Occipital lobe (tissue), 2 donors: ENCODE data around the gene UNK. TPM values are rescaled to one million over a fixed set of nuclear protein-coding genes. Genes with fewer than 3 reads are reported as not detected.
"Not testable (repeated sequence)": the region's sequence is repeated elsewhere in the genome, so short reads cannot be mapped to it uniquely, and the experiment has no call there.

ENCODE experiments used
- DNase-seq: peaks from one replicate; lab custom pipeline; 2025; lab: John Stamatoyannopoulos, UW
- total RNA-seq: library from RNA; depleted of rRNA; stranded (reverse); fragments of >200 nt; gene quantifications from one replicate; pipeline ENCODE4 v1.2.3, GENCODE V29; 2014

The UNK gene
- total RNA-seq, 1 donor from 2014 or later = 29.2 TPM

- peak; percentile 29 for DNase-seq
Observed at GRCh38 chr17:75753514-75754377, 30.9 kb upstream of the UNK start.

GRCh38 chr17:75754378-75755204, 30.0 kb upstream of the UNK start:
- no peak for DNase-seq

DNA sequence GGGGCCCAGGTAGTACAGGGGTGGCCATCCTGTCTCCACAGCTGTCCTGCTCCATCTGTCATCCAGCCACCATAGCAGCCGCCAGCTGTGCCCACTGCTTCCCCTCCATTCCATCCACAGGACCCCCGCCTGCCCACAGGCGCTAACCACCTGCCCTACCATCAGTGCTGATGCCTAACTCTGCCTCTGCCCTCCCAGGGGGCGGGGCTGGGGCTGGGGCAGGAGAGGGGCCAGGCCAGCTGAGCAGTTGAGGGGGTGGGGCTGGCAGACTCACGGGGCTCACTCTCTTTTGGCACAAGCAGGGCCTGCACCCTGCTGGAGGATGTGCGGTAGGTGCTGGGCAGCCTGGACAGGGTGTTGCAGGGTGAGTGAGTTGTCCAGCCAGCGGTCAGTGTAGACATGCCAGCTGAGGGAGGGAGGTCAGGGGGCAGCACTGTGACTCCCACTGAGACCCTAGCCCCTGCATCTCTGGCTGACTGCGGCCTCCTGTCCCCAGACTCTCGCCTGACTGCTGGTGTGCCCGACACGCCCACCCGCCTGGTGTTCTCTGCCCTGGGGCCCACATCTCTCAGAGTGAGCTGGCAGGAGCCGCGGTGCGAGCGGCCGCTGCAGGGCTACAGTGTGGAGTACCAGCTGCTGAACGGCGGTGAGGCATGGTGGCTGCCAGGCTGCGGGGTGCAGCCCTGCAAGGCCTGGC, 29.3 kb upstream of the UNK start:
- no peak for DNase-seq

DNA sequence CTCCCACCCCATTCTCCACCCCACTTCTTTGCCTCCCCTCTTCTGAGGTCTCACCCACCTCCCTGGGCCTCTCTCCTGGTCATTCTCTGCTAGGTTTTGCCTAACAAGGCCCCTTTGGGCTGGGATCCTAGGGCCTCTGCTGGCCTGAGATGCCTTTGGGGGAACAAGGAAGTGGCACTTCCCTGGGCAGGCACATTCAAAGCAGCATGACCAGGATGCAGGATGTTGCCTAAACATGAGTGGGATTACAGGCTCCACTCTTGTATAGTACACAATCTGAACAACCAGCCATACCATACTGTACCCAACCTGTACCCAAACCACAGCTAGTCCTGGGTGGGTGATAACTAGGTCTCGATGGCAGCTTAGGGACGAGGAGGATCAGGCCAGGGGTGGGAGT, 28.6 kb upstream of the UNK start:
- DNase-seq = no peak

- DNase-seq = no peak
Observed at GRCh38 chr17:75756451-75757085, 28.0 kb upstream of the UNK start.

DNA sequence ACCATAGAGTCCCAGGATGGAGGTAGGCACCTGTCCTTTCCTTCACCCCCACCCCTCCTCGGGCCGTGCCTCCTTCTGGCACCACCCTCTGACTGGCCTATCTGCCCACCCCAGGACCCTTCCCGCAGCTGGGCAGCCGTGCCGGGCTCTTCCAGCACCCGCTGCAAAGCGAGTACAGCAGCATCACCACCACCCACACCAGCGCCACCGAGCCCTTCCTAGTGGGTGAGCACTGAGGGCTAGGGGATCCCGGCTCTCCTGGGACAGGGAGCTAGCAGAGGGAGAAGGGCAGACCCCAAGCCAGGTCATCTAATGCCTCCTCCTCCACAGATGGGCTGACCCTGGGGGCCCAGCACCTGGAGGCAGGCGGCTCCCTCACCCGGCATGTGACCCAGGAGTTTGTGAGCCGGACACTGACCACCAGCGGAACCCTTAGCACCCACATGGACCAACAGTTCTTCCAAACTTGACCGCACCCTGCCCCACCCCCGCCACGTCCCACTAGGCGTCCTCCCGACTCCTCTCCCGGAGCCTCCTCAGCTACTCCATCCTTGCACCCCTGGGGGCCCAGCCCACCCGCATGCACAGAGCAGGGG, 27.4 kb upstream of the UNK start:
- DNase-seq = no peak

GRCh38 chr17:75758131-75758905, 26.3 kb upstream of the UNK start:
- DNase-seq = no peak

GRCh38 chr17:75759457-75759856, 25.1 kb upstream of the UNK start:
- no peak for DNase-seq

DNA sequence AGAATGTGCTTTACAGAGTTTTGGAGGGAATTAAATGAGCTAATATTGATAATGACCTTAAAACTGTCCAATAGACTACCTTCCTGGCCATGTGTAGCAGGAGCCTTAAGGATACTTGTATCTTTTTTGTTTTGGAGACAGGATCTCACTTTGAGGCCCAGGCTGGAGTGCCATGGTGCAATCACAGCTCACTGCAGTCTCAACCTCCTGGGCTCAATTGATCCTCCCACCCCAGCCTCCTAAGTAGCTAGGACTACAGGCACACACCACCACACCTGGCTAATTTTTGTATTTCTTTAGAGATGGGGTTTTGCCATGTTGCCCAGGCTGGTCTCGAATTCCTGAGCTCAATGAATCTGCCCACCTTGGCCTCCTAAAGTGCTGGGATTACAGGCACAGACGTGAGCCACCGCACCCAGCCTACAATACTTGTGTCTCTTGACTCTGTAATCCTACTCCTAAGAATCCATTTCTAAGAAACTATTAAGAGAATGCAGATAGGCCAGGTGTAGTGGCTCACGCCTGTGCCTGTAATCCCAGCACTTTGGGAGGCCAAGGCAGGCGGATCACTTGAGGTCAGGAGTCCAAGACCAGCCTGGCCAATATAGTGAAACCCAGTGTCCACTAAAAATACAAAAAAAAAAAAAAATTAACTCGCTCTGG, 24.5 kb upstream of the UNK start:
- not testable (repeated sequence) for DNase-seq

DNA sequence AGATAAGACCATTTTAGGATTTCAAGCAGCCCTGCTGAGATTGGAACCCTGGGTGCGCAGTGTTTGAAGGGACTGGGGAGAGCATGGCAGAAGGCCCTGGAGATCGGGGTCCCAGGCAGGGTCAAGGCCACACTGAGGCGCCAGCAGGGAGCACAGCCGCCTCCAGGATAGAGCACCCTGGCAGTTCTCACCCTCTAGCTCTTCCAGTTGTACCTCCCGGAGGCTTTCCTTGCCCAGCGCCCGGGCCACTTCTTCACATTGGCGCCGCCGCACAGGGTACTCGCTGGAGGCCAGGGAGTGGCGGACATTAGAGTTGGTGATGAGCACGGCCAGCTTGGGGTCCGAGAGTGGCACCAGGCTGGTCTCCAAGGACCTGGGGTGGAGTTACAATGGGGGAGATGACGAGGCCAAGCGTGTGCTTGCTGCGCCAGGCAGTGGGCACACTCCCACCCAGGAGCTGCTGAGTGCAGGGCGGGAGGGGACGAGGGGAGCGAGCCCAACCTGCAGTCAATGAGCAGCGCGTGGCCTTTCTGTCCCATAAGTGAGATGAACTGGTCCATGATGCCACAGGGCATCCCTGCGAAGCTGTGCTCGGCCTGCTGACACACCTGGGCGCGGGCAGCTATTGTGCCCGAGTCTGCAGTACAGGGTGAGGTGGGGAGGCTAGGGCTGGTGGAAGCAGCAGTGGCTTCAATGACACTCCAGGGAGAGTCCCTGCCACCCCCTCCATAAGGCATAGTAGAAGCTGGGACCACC, 21.9 kb upstream of the UNK start:
- DNase-seq = no peak

DNA sequence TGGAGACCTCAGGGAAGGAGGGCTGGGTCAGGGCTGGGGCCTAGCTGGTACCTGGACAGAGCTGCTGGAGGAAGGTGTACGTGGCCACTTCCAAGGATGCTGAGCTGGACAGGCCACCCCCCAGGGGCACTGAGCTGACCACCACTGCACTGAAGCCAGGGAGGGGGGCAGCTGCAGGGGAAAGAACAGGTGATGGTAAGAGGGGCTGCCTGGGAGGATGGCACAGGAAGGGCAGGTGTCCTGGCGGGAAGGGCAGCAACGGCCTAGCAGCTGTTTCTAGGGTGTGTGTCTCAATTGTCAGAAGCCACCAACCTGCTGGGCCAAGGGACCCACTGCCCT, 21.4 kb upstream of the UNK start:
- DNase-seq = no peak

GRCh38 chr17:75763613-75764416, 20.8 kb upstream of the UNK start:
- no peak for DNase-seq

DNA sequence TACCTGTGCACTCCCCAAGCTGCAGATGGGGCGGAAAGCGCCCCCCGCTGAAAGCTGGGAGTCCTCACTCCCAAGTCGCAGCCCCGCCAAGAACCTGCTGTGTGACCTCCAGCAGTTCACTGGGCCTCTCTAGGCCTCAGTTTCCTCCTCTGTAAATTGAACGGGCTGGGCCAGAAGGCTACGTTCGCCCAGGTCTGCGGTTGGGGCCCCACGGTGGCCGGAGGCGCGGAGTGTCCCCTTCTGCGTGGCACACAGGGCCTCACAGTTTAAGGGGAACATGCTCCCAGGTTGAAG, 20.2 kb upstream of the UNK start:
- DNase-seq = no peak

GRCh38 chr17:75764711-75765421, 19.7 kb upstream of the UNK start, which contains the start of gene GALK1:
GALK1 (minus strand) TSS chr17:75765192; CDS start chr17:75765136, 56 bp downstream.
- DNase-seq = peak; percentile 55

- no peak for DNase-seq
Observed at GRCh38 chr17:75765981-75766380, 18.6 kb upstream of the UNK start.

GRCh38 chr17:75767881-75768280, 16.7 kb upstream of the UNK start:
- no peak for DNase-seq

- no peak for DNase-seq
Observed at GRCh38 chr17:75769536-75769935, 15.1 kb upstream of the UNK start.
